GM21423 (cell line): Measurements from ENCODE around the gene FUT3.

ENCODE experiments used
- ATAC-seq: cut with Tn5 transposase; IDR thresholded peaks from one replicate; pipeline ENCODE4 v1.9.1; 2021; ENCODE audit warnings: mild to moderate bottlenecking, moderate library complexity; ENCODE audit not compliant: unreplicated experiment

Gene FUT3

GRCh38 chr19:5826531-5827341, 24.5 kb downstream of the FUT3 start:
- no peak for ATAC-seq

GRCh38 chr19:5825178-5825577, 26.1 kb downstream of the FUT3 start:
- ATAC-seq, result no peak

GRCh38 chr19:5824751-5825150, 26.5 kb downstream of the FUT3 start:
- ATAC-seq, result no peak

GRCh38 chr19:5823579-5824281, 27.5 kb downstream of the FUT3 start:
- ATAC-seq, result no peak

- no peak for ATAC-seq
Observed at GRCh38 chr19:5822181-5822844, 28.9 kb downstream of the FUT3 start.

GRCh38 chr19:5821521-5822180, 29.6 kb downstream of the FUT3 start:
- no peak for ATAC-seq

- no peak for ATAC-seq
Observed at GRCh38 chr19:5820785-5821184, 30.5 kb downstream of the FUT3 start.

- no peak for ATAC-seq
Observed at GRCh38 chr19:5818594-5818993, 32.7 kb downstream of the FUT3 start.

- ATAC-seq, result no peak
Observed at GRCh38 chr19:5817218-5817617, 34.0 kb downstream of the FUT3 start.

- no peak for ATAC-seq
Observed at GRCh38 chr19:5814852-5815246, 36.4 kb downstream of the FUT3 start.

- ATAC-seq, result no peak
Observed at GRCh38 chr19:5814123-5814851, 37.0 kb downstream of the FUT3 start.

GRCh38 chr19:5811117-5811516, 40.1 kb downstream of the FUT3 start:
- ATAC-seq, result no peak

- ATAC-seq, result no peak
Observed at GRCh38 chr19:5809469-5809868, 41.8 kb downstream of the FUT3 start.

GRCh38 chr19:5809053-5809452, 42.2 kb downstream of the FUT3 start:
- no peak for ATAC-seq

- ATAC-seq, result no peak
Observed at GRCh38 chr19:5808120-5808816, 43.0 kb downstream of the FUT3 start.

GRCh38 chr19:5806905-5807304, 44.3 kb downstream of the FUT3 start:
- no peak for ATAC-seq

- ATAC-seq, result no peak
Observed at GRCh38 chr19:5806133-5806489, 45.1 kb downstream of the FUT3 start.

GRCh38 chr19:5805462-5806132, 45.7 kb downstream of the FUT3 start:
- ATAC-seq, result no peak
